Omental fat pad (tissue), 4 donors: ENCODE measurements around the gene CEP63. TPM values are rescaled to one million over a fixed set of nuclear protein-coding genes. Genes with fewer than 3 reads are reported as not detected.

ENCODE experiments used
- ATAC-seq: fragments of 150-250 bp; one replicate; pipeline ENCODE4 v1.9.1; 2016; ENCODE audit warnings: mild to moderate bottlenecking, moderate library complexity; ENCODE audit not compliant: low FRiP score
- DNase-seq: peaks from one replicate; pipeline ENCODE4 v3.0.0-alpha.2; 2019; ENCODE audit warnings: low spot score
- CTCF ChIP-seq, 3 donors: fragments of 450-650 bp; IDR thresholded peaks; one replicate each; pipeline ENCODE4 v1.5.1; 2016 to 2017; ENCODE audit warnings: antibody characterized with exemption in 3 of 3, mild to moderate bottlenecking in 3 of 3, moderate library complexity in 2 of 3
- total RNA-seq, 4 donors: library from RNA; depleted of rRNA; stranded (reverse); fragments of >200 nt; gene quantifications; one replicate each; pipeline ENCODE4 v1.1.0, GENCODE V29; 2016

Gene CEP63
- total RNA-seq, 4 donors from 2014 or later, result 15.3 to 30.9 (median 21.1) TPM

GRCh38 chr3:134609821-134610431 is 124.1 kb downstream of the CEP63 start:
- no peak for TF ChIP-seq CTCF (IDR thresholded peaks at IDR 0.05)
- ATAC-seq, result no peak
- DNase-seq, result no peak

- no peak for ATAC-seq
- TF ChIP-seq CTCF (IDR thresholded peaks at IDR 0.05), result no peak
- no peak for DNase-seq
These were observed 124.9 kb downstream of the CEP63 start for GRCh38 chr3:134610432-134611385.

GRCh38 chr3:134611516-134611915 is 125.7 kb downstream of the CEP63 start:
- ATAC-seq (no peak), DNase-seq (no peak)
- TF ChIP-seq CTCF (IDR thresholded peaks at IDR 0.05), result no peak

- DNase-seq (no peak), ATAC-seq (no peak)
- TF ChIP-seq CTCF (IDR thresholded peaks at IDR 0.05), result no peak
These were observed 127.2 kb downstream of the CEP63 start for GRCh38 chr3:134613006-134613520.

GRCh38 chr3:134614955-134615354 is 129.1 kb downstream of the CEP63 start:
- TF ChIP-seq CTCF (IDR thresholded peaks at IDR 0.05), result no peak
- ATAC-seq, result no peak
- DNase-seq, result no peak

GRCh38 chr3:134615743-134616142 is 129.9 kb downstream of the CEP63 start:
- no peak for ATAC-seq
- TF ChIP-seq CTCF (IDR thresholded peaks at IDR 0.05), result no peak
- DNase-seq, result no peak
